ENCODE data around the gene PRKN. TPM values are rescaled to one million over a fixed set of nuclear protein-coding genes. Genes with fewer than 3 reads are reported as not detected.

The PRKN gene
- total RNA-seq, 1 donor from 2014 or later: 5.1 TPM

- no peak for DNase-seq (ENCODE audit: low spot score)
- H3K27ac Mint-ChIP-seq (ENCODE audit: unreplicated experiment): no peak overlapping the region
- peaks cover 2% of the 10 kb centered on the region for H3K27me3 Mint-ChIP-seq (ENCODE audit: unreplicated experiment)
- TF ChIP-seq, protein P1, sequence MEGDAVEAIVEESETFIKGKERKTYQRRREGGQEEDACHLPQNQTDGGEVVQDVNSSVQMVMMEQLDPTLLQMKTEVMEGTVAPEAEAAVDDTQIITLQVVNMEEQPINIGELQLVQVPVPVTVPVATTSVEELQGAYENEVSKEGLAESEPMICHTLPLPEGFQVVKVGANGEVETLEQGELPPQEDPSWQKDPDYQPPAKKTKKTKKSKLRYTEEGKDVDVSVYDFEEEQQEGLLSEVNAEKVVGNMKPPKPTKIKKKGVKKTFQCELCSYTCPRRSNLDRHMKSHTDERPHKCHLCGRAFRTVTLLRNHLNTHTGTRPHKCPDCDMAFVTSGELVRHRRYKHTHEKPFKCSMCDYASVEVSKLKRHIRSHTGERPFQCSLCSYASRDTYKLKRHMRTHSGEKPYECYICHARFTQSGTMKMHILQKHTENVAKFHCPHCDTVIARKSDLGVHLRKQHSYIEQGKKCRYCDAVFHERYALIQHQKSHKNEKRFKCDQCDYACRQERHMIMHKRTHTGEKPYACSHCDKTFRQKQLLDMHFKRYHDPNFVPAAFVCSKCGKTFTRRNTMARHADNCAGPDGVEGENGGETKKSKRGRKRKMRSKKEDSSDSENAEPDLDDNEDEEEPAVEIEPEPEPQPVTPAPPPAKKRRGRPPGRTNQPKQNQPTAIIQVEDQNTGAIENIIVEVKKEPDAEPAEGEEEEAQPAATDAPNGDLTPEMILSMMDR (IDR thresholded peaks at IDR 0.05; ENCODE audit: unreplicated experiment): no peak
- H3K4me3 Mint-ChIP-seq (ENCODE audit: unreplicated experiment): no peak overlapping the region
- H3K36me3 Mint-ChIP-seq (ENCODE audit: low read depth, unreplicated experiment): no peaks in the 10 kb centered on the region
- no peaks in the 10 kb centered on the region for H3K9me3 Mint-ChIP-seq (ENCODE audit: unreplicated experiment)
- H3K4me1 Mint-ChIP-seq (ENCODE audit: unreplicated experiment): peaks cover 10% of the 10 kb centered on the region
Observed at GRCh38 chr6:161435748-161436070, 1291.9 kb downstream of the PRKN start.

GRCh38 chr6:161434921-161435747, 1292.4 kb downstream of the PRKN start:
- Mint-ChIP-seq H3K36me3 (ENCODE audit: low read depth, unreplicated experiment) (no peaks in the 10 kb centered on the region), H3K4me1 (ENCODE audit: unreplicated experiment) (peaks cover 10% of the 10 kb centered on the region), H3K9me3 (ENCODE audit: unreplicated experiment) (no peaks in the 10 kb centered on the region), H3K27me3 (ENCODE audit: unreplicated experiment) (peaks cover 2% of the 10 kb centered on the region), H3K4me3 (ENCODE audit: unreplicated experiment) (no peak overlapping the region), H3K27ac (ENCODE audit: unreplicated experiment) (no peak overlapping the region)
- TF ChIP-seq, protein P1 (IDR thresholded peaks at IDR 0.05; ENCODE audit: unreplicated experiment): no peak
- DNase-seq (ENCODE audit: low spot score): no peak

DNA sequence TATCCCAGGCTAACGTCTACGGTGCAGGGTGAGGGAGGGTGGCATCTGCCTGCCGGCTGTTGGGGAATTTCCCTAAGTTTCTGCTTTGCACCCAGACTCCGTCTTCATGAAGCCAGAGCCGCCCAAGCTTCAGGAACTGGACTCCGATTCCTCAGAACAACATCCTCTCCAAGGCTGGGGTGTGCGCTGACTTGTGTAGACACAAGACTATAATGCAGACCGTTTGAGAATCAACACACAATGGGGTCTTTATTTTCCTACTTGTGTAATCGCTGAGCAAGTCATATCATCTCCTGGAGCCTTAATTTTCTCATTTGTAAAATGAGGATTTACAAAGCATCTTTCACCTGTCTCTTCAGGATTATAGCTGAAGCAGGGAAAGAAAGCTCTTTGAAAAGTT, 1293.2 kb downstream of the PRKN start:
- H3K4me1 Mint-ChIP-seq (ENCODE audit: unreplicated experiment): peaks cover 10% of the 10 kb centered on the region
- no peak for DNase-seq (ENCODE audit: low spot score)
- peaks cover under 1% of the 10 kb centered on the region for H3K27me3 Mint-ChIP-seq (ENCODE audit: unreplicated experiment)
- H3K9me3 Mint-ChIP-seq (ENCODE audit: unreplicated experiment): no peaks in the 10 kb centered on the region
- H3K36me3 Mint-ChIP-seq (ENCODE audit: low read depth, unreplicated experiment): peaks cover under 1% of the 10 kb centered on the region
- H3K4me3 Mint-ChIP-seq (ENCODE audit: unreplicated experiment): no peak overlapping the region
- no peak overlapping the region for H3K27ac Mint-ChIP-seq (ENCODE audit: unreplicated experiment)
- TF ChIP-seq, protein P1 (IDR thresholded peaks at IDR 0.05; ENCODE audit: unreplicated experiment): no peak

GRCh38 chr6:161432546-161432945, 1295.0 kb downstream of the PRKN start:
- H3K27ac Mint-ChIP-seq (ENCODE audit: unreplicated experiment): no peak overlapping the region
- no peak for DNase-seq (ENCODE audit: low spot score)
- H3K4me1 Mint-ChIP-seq (ENCODE audit: unreplicated experiment): peaks cover 10% of the 10 kb centered on the region
- no peak overlapping the region for H3K4me3 Mint-ChIP-seq (ENCODE audit: unreplicated experiment)
- H3K27me3 Mint-ChIP-seq (ENCODE audit: unreplicated experiment): no peaks in the 10 kb centered on the region
- TF ChIP-seq, protein P1 (IDR thresholded peaks at IDR 0.05; ENCODE audit: unreplicated experiment): no peak
- peaks cover under 1% of the 10 kb centered on the region for H3K9me3 Mint-ChIP-seq (ENCODE audit: unreplicated experiment)
- peaks cover 3% of the 10 kb centered on the region for H3K36me3 Mint-ChIP-seq (ENCODE audit: low read depth, unreplicated experiment)

- TF ChIP-seq, protein P1 (IDR thresholded peaks at IDR 0.05; ENCODE audit: unreplicated experiment): no peak
- no peak overlapping the region for H3K4me3 Mint-ChIP-seq (ENCODE audit: unreplicated experiment)
- H3K36me3 Mint-ChIP-seq (ENCODE audit: low read depth, unreplicated experiment): peaks cover 10% of the 10 kb centered on the region
Observed at GRCh38 chr6:161429921-161430490, 1297.6 kb downstream of the PRKN start.

More at GRCh38 chr6:161429921-161430490, 1297.6 kb downstream of the PRKN start:
- DNase-seq (ENCODE audit: low spot score): no peak
- H3K27me3 Mint-ChIP-seq (ENCODE audit: unreplicated experiment): no peaks in the 10 kb centered on the region
- peaks cover 6% of the 10 kb centered on the region for H3K9me3 Mint-ChIP-seq (ENCODE audit: unreplicated experiment)
- H3K4me1 Mint-ChIP-seq (ENCODE audit: unreplicated experiment): peaks cover 4% of the 10 kb centered on the region
- no peak overlapping the region for H3K27ac Mint-ChIP-seq (ENCODE audit: unreplicated experiment)
